ENCODE data around the gene SOWAHA. TPM values are rescaled to one million over a fixed set of nuclear protein-coding genes. Genes with fewer than 3 reads are reported as not detected.

SOWAHA gene
- total RNA-seq, 2 donors from 2014 or later: 0.13 TPM; not detected in 1

GRCh38 chr5:132837868-132838267, 24.8 kb downstream of the SOWAHA start:
- no peaks in the 10 kb centered on the region for H3K36me3 ChIP-seq (ENCODE audit: control insufficient read depth, insufficient read depth, low read length)
- no peaks in the 10 kb centered on the region for H3K9me3 ChIP-seq (ENCODE audit: control insufficient read depth, low read length)
- H3K4me1 ChIP-seq (ENCODE audit: control insufficient read depth, insufficient read depth, low read length): no peaks in the 10 kb centered on the region
- DNase-seq: peak; percentile 31
- no peak overlapping the region for H3K9ac ChIP-seq (ENCODE audit: extremely low read depth, low read length, poor library complexity, severe bottlenecking)
- Mint-ChIP-seq H3K4me1 (peaks cover 8% of the 10 kb centered on the region), H3K9me3 (no peaks in the 10 kb centered on the region), H3K27ac (no peak overlapping the region), H3K27me3 (ENCODE audit: insufficient read depth) (peaks cover 4% of the 10 kb centered on the region), H3K36me3 (ENCODE audit: low read depth) (no peaks in the 10 kb centered on the region), H3K4me3 (no peak overlapping the region)
- TF ChIP-seq CTCF (conservative IDR thresholded peaks at IDR 0.05): no peak
- WGBS, 2 experiments (ENCODE audit: insufficient coverage in 1 of 2, insufficient read length in 1 of 2): 82 to 94% methylated on average over 2 of the region's 2 CpGs
- H3K27me3 ChIP-seq (ENCODE audit: control insufficient read depth, insufficient read depth, low read length, poor library complexity, severe bottlenecking): no peaks in the 10 kb centered on the region
- H3K27ac ChIP-seq (ENCODE audit: low read depth, low read length): no peak overlapping the region
- H3K4me3 ChIP-seq (ENCODE audit: low read length): no peak overlapping the region

GRCh38 chr5:132838516-132839282, 25.6 kb downstream of the SOWAHA start:
- Mint-ChIP-seq H3K27ac (no peak overlapping the region), H3K9me3 (no peaks in the 10 kb centered on the region), H3K36me3 (ENCODE audit: low read depth) (no peaks in the 10 kb centered on the region), H3K4me3 (no peak overlapping the region), H3K27me3 (ENCODE audit: insufficient read depth) (no peaks in the 10 kb centered on the region), H3K4me1 (peaks cover 8% of the 10 kb centered on the region)
- Histone ChIP-seq H3K36me3 (ENCODE audit: control insufficient read depth, insufficient read depth, low read length) (no peaks in the 10 kb centered on the region), H3K27me3 (ENCODE audit: control insufficient read depth, insufficient read depth, low read length, poor library complexity, severe bottlenecking) (no peaks in the 10 kb centered on the region), H3K9me3 (ENCODE audit: control insufficient read depth, low read length) (no peaks in the 10 kb centered on the region), H3K27ac (ENCODE audit: low read depth, low read length) (no peak overlapping the region), H3K4me1 (ENCODE audit: control insufficient read depth, insufficient read depth, low read length) (no peaks in the 10 kb centered on the region), H3K9ac (ENCODE audit: extremely low read depth, low read length, poor library complexity, severe bottlenecking) (no peak overlapping the region), H3K4me3 (ENCODE audit: low read length) (no peak overlapping the region)
- 93% methylated on average over 3 of the region's 3 CpGs for WGBS, 2 experiments (ENCODE audit: insufficient coverage in 1 of 2, insufficient read length in 1 of 2)
- TF ChIP-seq CTCF (conservative IDR thresholded peaks at IDR 0.05): no peak
- DNase-seq: peak; percentile 13

GRCh38 chr5:132839426-132840301, 26.6 kb downstream of the SOWAHA start:
- Mint-ChIP-seq H3K4me1 (peaks cover 8% of the 10 kb centered on the region), H3K27me3 (ENCODE audit: insufficient read depth) (no peaks in the 10 kb centered on the region), H3K36me3 (ENCODE audit: low read depth) (no peaks in the 10 kb centered on the region), H3K9me3 (no peaks in the 10 kb centered on the region), H3K27ac (peak overlapping the region; percentile 18), H3K4me3 (no peak overlapping the region)
- Histone ChIP-seq H3K27ac (ENCODE audit: low read depth, low read length) (no peak overlapping the region), H3K4me1 (ENCODE audit: control insufficient read depth, insufficient read depth, low read length) (no peaks in the 10 kb centered on the region), H3K9me3 (ENCODE audit: control insufficient read depth, low read length) (no peaks in the 10 kb centered on the region), H3K27me3 (ENCODE audit: control insufficient read depth, insufficient read depth, low read length, poor library complexity, severe bottlenecking) (no peaks in the 10 kb centered on the region), H3K9ac (ENCODE audit: extremely low read depth, low read length, poor library complexity, severe bottlenecking) (no peak overlapping the region), H3K36me3 (ENCODE audit: control insufficient read depth, insufficient read depth, low read length) (no peaks in the 10 kb centered on the region), H3K4me3 (ENCODE audit: low read length) (no peak overlapping the region)
- DNase-seq: peak; percentile 39
- TF ChIP-seq CTCF (conservative IDR thresholded peaks at IDR 0.05): no peak
- 81 to 87% methylated on average over 5 to 8 of the region's 8 CpGs for WGBS, 2 experiments (ENCODE audit: insufficient coverage in 1 of 2, insufficient read length in 1 of 2)
